GM12892 (cell line): ENCODE data around the gene MRC1.
A peak's percentile ranks its signal among the peaks of the same experiment; 100 is the strongest.

Experiments
- DNase-seq: peaks from one replicate; pipeline ENCODE4 v3.0.0; 2011; ENCODE audit not compliant: insufficient read length
- FAIRE-seq: peaks from 2 replicates; lab custom pipeline; 2011; peaks lifted over from hg19 to GRCh38; lab: Jason Lieb, UNC
- POLR2A ChIP-seq: IDR thresholded peaks from 2 replicates; pipeline ENCODE4 v1.6.1; 2011; ENCODE audit warnings: low read depth, low read length, control low read depth
- POLR2AphosphoS5 ChIP-seq: IDR thresholded peaks from 2 replicates; pipeline ENCODE4 v1.6.1; 2011; ENCODE audit warnings: low read depth, low read length, control low read depth
- TAF1 ChIP-seq: IDR thresholded peaks from 2 replicates; pipeline ENCODE4 v1.6.1; 2011; ENCODE audit warnings: low read depth, mild to moderate bottlenecking, control low read depth, low read length, borderline replicate concordance

The MRC1 gene

DNA sequence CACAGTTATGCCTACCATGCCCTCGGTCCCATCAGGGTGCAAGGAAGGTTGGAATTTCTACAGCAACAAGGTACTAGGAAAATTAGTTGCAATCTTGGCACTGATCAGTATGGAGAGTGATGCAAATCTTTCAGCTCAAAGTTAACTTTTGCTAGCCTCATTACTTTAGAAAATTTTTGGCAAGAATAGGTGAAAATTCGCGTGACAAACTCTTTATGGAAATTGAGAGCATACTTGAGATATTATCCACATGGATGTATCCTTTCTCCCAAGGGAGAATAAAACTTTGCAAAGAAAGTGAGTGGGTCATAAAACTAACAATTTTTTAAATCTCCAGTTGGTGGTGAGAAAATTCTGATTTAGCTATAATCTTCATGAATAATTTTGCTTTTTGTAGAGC lies 71.5 kb downstream of the MRC1 start:
- TF ChIP-seq POLR2A (no peak), POLR2AphosphoS5 (no peak), TAF1 (no peak)
- FAIRE-seq (no peak), DNase-seq (no peak)

DNA sequence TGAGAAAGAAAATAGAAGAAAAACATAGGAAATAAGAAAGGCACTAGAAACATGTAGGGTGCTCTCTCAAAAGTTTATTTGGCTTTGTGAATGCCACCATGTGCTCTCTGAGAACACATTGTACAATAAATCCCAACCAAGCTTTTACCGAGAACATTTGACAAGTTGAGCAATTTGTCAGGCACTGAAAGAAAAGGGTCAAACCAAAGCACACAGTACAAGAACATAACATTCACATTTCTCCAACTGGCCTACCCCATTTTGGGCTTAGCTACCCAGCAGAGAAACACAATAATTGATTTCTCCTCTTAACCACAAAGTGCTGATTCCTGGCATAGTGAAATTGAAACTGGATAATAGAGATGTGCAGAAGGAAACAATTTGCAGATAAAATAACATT lies 73.4 kb downstream of the MRC1 start:
- no peak for FAIRE-seq
- TF ChIP-seq POLR2AphosphoS5 = no peak
- no peak for TF ChIP-seq POLR2A
- TF ChIP-seq TAF1 = no peak
- no peak for DNase-seq

DNA sequence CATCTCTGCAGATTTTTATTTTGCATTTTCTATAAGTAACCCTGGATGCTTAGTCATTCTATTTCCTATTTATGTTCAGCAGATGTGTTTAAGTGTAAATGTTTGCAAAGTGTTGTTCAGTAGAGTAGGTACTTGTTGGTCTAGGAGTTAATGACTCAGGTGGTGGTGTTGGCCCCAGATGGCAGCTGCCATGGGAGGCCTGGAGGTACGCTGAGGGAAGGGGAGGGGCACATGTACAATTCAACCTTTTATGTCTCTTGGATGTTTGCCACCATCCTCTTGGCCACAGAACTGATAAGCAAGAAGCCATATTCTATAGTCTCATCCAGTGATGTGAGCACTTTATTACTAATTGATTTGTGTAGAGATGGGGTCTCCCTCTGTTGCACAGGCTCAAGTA lies 74.5 kb downstream of the MRC1 start:
- FAIRE-seq (no peak), DNase-seq (no peak)
- TF ChIP-seq TAF1 = no peak
- TF ChIP-seq POLR2AphosphoS5 = no peak
- no peak for TF ChIP-seq POLR2A

DNA sequence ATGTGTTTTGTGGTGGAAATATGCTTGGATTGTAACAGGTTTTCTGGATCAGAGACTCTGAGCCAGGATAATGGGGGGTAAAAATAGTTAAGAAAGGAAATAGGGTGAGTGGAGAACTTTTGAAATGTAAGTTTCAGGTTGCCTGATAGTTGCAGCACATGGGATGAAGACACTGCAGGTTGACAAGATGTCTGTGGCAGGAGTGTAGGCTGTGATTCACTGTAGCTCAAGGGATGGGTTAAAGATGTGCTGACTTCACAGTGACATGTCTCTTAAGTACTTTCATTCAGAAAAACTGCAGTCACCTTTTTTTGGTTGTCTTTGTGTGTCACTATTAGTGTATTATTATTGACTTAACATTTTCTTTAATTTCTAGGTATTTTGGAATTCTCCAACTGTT lies 79.0 kb downstream of the MRC1 start:
- TF ChIP-seq POLR2A = no peak
- no peak for TF ChIP-seq POLR2AphosphoS5
- TF ChIP-seq TAF1 = no peak
- DNase-seq = no peak
- no peak for FAIRE-seq

DNA sequence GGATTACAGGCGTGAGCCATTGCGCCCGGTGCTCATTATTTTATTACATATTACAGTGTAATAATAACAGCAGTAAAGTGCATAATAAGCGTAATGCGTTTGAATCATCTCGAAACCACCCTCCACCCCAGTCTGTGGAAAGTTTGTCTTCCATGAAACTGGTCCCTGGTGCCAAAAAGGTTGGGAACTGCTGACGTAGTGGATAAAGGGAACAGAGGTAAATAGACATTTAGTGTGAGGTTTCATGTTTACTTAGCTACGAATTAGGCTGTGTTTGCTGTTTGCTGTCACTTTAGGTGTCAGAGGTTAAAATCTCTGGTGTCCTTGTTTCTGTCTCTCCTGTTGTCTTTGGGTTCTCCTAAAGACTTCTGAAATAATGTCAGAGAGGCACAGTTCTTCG lies 82.3 kb downstream of the MRC1 start:
- no peak for DNase-seq
- TF ChIP-seq POLR2AphosphoS5 (no peak), POLR2A (no peak), TAF1 (no peak)
- no peak for FAIRE-seq

DNA sequence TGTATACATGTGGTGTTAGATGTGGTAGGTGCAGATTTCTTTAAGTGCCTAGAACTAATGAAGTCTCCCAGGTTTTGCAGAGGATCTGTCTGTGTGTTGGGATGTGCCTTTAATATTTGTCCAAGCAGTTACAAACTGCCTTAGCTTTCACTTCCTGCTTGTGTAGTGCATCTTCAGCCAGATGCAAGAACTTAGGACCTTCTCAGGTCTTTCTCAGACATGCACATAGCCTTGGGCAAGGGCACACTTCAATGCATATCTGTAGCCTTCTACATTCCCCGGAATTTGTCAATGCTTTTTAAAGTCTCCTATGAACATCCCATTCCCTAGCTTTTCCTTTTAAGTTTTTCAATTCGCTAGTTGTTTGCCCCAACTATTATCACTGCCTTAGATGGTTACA lies 95.4 kb downstream of the MRC1 start:
- FAIRE-seq (peak; percentile 38), DNase-seq (no peak)

DNA sequence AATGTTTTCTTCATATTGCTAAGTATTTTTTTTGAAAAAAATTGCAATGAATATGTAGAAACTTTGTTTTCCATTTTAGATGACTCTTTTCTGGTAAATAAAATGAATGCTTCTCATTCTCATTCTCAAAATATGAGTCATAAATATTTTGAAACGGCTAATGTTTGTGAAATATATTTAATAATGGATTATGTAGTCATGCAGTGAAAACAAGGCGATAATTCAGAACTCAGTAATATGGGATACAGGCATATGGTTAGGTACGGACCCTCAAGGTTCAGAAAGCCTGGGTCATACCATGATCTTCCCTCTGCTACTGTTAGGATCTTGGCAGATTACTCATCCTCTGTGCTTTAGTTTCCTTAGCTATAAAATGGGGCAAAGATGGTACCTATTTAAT lies 96.3 kb downstream of the MRC1 start:
- FAIRE-seq (no peak), DNase-seq (no peak)
- TF ChIP-seq POLR2A = no peak
- TF ChIP-seq TAF1 = no peak
- no peak for TF ChIP-seq POLR2AphosphoS5

More for the DNA sequence above, 95.4 kb downstream of the MRC1 start:
- TF ChIP-seq POLR2AphosphoS5 (no peak), POLR2A (no peak), TAF1 (no peak)

DNA sequence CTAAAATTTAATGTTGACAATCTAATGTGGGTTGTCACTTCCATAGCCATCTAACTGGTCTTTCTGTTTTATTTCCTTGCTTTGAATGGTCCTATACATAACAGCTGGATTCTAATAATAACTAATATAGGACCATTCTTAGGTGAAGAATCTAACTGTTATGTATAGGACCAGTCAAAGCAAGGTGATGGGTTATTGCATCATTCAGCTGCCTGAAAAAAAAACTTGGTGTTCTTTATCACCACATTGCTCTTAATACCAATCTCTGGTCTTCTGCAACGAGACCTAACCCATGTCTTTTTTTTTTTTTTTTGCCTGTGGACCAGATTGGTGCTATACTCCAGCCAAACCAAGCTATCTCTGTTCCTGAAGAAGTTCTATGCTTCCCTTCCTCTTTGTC lies 96.9 kb downstream of the MRC1 start:
- DNase-seq = no peak
- TF ChIP-seq POLR2AphosphoS5 (no peak), TAF1 (no peak), POLR2A (no peak)
- FAIRE-seq = no peak

DNA sequence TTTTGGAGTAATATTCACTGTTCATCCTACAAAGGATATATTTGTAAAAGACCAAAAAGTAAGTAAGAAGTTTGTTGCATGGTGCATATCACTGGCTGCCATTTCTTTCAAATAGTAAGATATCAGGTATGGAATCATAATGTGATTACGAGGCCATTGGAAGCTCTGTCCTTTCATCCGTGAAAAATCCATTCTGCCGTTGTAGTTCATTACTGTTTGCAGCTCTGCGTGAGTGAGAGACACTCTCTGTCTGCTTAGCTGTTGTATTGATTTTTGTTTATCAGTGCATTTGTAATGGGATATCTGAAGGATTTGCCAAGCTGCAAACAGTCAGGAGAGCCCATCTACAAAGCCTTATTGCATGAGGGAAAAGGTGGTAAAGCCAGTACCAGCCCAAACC lies 98.5 kb downstream of the MRC1 start:
- TF ChIP-seq TAF1 (no peak), POLR2A (no peak), POLR2AphosphoS5 (no peak)
- FAIRE-seq = no peak
- no peak for DNase-seq

DNA sequence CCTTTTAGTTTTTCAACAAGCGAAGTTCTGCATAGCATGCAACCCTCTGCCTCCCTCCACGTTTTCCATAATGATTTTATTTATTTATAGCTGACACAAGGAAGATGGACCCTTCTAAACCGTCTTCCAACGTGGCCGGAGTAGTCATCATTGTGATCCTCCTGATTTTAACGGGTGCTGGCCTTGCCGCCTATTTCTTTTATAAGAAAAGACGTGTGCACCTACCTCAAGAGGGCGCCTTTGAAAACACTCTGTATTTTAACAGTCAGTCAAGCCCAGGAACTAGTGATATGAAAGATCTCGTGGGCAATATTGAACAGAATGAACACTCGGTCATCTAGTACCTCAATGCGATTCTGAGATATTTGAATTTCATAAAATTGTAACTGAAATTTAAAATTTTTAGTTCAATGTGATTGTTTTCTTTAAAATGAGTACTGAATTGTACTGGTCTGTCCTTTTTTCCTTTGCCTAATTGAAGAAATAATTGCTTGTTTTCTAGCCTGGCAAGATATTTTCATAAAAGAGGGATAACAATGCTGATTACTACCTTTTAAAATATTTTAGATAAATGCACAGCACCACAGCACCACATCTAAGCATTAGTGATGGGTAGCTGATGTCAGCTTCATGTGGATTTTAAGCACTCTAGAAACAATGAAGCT lies 101.1 kb downstream of the MRC1 start:
- TF ChIP-seq POLR2AphosphoS5 (no peak), TAF1 (no peak), POLR2A (no peak)
- FAIRE-seq = peak; percentile 72
- no peak for DNase-seq

DNA sequence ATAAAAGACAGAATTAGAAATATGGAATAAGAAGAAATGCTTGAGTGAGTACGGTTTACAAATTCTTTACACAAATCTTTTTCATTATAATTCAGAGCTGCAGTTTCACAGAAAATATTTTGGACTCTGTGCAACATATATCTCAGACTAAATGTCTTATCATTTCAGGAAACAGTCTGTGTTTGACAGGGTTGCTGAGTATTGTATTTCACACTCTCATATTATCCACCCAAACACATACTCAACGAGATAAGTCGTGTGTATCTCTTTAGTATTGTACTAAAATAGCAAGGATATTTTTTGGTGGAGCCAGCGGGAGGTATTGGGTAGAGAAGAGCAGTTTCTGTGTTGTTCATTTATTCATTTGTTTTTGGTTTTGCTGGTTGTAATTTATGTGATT lies 103.6 kb downstream of the MRC1 start:
- FAIRE-seq (no peak), DNase-seq (no peak)
- TF ChIP-seq POLR2A = no peak
- no peak for TF ChIP-seq TAF1
- TF ChIP-seq POLR2AphosphoS5 = no peak

DNA sequence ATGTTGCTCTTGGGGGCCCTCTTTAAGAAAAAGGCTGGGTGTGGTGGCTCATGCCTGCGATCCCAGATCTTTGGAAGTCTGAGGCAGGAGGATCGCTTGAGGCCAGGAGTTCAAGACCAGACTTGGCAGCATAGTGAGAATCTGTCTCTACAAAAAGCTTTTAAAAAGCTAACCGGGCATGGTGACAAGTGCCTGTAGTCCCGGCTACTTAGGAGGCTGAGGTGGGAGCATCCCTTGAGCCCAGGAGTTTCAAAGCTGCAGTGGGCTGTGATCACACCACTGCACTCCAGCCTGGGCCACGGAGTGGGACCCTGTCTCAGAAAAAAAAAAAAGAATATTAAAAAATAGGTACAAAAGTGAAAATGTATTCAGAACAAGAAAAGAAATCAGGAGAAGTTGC lies 104.5 kb downstream of the MRC1 start:
- TF ChIP-seq TAF1 = no peak
- TF ChIP-seq POLR2A = no peak
- TF ChIP-seq POLR2AphosphoS5 = no peak
- FAIRE-seq (no peak), DNase-seq (no peak)
